ENCODE measurements around the gene MYBPHL. TPM values are rescaled to one million over a fixed set of nuclear protein-coding genes. Genes with fewer than 3 reads are reported as not detected.

Gene MYBPHL
- polyA plus RNA-seq, 1 experiment = not detected

DNA sequence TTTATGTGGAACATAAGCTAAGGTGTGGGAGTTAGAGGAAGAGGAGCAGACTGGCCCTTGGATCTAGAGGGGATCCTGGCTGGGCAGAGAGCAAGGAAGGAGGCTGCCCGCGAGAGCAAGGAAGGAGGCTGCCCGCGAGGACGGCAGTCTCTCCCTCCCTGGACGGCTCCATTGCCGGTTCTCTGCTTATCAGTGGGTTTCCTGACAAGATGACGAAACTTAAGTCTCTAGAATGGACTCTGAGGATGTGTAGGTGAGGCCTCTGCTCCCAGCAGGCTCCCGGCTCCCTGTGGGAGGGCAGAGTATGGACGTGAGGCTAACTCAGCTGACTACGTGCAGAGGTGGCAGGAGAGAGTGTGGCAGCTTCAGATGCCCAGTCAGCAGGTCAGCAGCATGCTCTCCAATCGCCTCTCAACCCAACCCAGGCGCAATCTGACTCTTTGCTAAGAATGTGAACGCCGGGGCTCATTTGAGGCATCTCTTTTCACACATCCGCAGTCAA, 6.1 kb downstream of the MYBPHL start:
- Histone ChIP-seq H3K9me3 (ENCODE audit: control insufficient read depth, insufficient read depth, low read length) (no peaks in the 10 kb centered on the region; the same call in 1 of the 2 replicates), H3K4me3 (ENCODE audit: low read depth, low read length) (no peak overlapping the region), H3K27ac (ENCODE audit: low read depth, low read length) (peak overlapping the region; percentile 93), H3K27me3 (ENCODE audit: control insufficient read depth, insufficient read depth, low read length) (no peaks in the 10 kb centered on the region)
- DNase-seq (ENCODE audit: low read depth, low spot score) = no peak
- TF ChIP-seq, protein P1, sequence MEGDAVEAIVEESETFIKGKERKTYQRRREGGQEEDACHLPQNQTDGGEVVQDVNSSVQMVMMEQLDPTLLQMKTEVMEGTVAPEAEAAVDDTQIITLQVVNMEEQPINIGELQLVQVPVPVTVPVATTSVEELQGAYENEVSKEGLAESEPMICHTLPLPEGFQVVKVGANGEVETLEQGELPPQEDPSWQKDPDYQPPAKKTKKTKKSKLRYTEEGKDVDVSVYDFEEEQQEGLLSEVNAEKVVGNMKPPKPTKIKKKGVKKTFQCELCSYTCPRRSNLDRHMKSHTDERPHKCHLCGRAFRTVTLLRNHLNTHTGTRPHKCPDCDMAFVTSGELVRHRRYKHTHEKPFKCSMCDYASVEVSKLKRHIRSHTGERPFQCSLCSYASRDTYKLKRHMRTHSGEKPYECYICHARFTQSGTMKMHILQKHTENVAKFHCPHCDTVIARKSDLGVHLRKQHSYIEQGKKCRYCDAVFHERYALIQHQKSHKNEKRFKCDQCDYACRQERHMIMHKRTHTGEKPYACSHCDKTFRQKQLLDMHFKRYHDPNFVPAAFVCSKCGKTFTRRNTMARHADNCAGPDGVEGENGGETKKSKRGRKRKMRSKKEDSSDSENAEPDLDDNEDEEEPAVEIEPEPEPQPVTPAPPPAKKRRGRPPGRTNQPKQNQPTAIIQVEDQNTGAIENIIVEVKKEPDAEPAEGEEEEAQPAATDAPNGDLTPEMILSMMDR (IDR thresholded peaks at IDR 0.05; ENCODE audit: low read depth, low read length) = no peak
- CTCF ChIA-PET = no interaction called here
- POLR2A ChIA-PET = no interaction called here

DNA sequence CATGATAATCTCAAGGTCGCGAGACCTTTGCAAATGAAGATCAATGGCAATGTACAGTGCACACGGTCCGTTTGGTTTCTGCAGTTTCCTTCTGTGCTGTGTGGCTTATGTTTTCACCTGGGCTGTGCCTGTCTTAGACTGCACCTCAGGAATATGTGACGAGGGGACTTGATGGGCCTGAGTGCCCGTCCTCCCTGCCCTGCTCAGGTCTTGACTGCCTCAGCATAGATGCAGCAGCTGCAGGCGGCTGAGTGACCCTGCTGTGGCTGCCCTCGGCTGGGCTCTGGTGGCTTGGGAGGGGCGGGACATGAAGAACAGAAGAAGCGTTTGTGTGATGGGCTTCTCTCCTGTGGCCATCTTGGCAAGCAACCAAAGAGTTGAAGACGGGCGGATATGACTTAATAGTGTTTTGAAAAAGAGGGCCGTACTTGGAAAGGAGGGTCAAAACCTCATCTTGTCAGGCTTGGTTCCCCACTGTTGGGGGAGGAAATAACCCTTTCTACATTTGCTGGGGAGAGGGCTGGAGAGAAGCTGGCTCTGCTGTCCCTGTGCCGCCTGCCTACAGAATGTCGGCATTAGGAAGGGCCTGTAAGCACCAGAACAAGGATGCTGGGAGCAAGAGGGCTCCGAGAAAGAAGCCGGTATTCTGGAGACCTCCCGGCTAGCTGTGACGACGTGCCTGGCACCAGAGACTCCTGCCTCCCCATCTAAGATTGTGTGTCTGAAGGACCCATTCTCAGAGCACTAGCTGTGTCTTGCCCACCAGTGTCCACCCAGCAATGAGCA, 7.1 kb downstream of the MYBPHL start:
- DNase-seq (ENCODE audit: low read depth, low spot score) = peak; percentile 39
- ChIA-PET POLR2A (interaction anchor here (1.3 to 1.4 kb wide), 2 partner anchors 17 to 99 kb away, joined by 6 to 7 read pairs; partner anchors contain the start of genes PSRC1 and SORT1), CTCF (no interaction called here)
- peak overlapping the region; percentile 93 for H3K27ac ChIP-seq (ENCODE audit: low read depth, low read length)
- H3K27me3 ChIP-seq (ENCODE audit: control insufficient read depth, insufficient read depth, low read length) = no peaks in the 10 kb centered on the region
- H3K9me3 ChIP-seq (ENCODE audit: control insufficient read depth, insufficient read depth, low read length) = no peaks in the 10 kb centered on the region; the same call in 1 of the 2 replicates
- no peak overlapping the region for H3K4me3 ChIP-seq (ENCODE audit: low read depth, low read length)
- TF ChIP-seq, protein P1 (IDR thresholded peaks at IDR 0.05; ENCODE audit: low read depth, low read length) = no peak

DNA sequence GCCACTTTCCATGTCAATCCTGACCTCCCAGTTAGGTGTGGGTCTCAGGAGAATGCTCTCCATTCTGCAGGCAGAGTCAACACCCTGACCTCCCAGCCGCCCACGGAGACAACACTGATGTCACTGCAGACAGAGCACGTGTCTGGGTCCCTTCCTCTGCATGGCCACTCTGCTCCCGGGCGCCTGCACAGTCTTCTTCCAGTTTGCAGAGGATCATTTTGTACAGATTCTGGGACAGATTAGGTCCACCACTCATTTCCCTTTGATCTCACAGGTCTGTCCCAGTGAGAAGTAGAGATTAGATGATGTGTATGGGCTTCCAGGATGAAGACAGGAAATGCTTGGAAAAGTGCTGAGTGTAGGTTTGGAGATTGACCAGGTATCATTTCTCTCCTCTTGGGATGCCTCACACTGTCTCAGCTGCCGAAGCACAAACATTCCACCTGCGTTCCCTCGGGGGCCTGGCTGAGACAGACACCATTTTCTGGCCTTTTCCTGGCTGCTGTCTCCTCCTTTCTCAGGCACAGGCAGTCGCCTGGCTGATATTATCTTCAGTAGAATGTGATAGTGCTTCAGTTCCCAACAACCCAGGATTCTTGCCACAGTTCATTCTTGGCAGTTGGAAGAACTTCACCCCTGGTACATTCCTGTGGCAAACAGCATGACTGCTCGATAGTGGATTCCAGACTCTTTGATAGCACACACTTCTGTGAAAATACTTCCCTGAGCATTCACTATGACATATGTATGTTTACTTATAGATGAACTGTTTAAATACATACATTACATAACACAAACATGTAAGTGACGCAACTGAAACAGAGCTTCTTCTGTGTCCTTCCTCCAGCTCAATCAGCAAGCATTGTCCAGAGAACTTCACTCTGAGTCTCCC, 7.9 kb downstream of the MYBPHL start:
- TF ChIP-seq, protein P1 (IDR thresholded peaks at IDR 0.05; ENCODE audit: low read depth, low read length) = no peak
- Histone ChIP-seq H3K9me3 (ENCODE audit: control insufficient read depth, insufficient read depth, low read length) (no peaks in the 10 kb centered on the region; the same call in 1 of the 2 replicates), H3K4me3 (ENCODE audit: low read depth, low read length) (no peak overlapping the region), H3K27me3 (ENCODE audit: control insufficient read depth, insufficient read depth, low read length) (no peaks in the 10 kb centered on the region), H3K27ac (ENCODE audit: low read depth, low read length) (peak overlapping the region; percentile 93)
- POLR2A ChIA-PET = interaction anchor here (0.5 to 1.4 kb wide), 3 partner anchors 16 to 312 kb away, joined by 4 to 7 read pairs (median 6); partner anchors contain the start of genes PSRC1 and SORT1
- CTCF ChIA-PET = no interaction called here
- DNase-seq (ENCODE audit: low read depth, low spot score) = peak; percentile 90

DNA sequence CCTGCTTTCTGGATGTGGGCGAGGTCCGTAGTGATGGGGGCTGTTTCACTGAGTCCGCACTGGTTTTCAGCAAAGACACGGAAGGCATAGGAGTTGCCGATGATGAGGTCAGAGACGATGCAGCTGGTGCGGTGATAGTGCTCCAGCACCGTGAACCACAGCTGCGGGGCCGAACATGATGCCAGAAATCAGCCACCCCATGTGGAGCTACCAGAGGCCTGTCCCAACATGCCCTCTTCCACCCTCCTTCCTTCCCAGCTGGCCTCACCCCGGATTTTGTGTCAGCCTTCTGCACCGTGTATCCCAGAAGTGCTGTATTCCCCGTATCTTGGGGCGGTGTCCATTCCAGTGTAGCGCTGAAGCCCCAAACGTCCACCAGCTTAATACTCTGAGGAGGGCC, 10.0 kb downstream of the MYBPHL start:
- POLR2A ChIA-PET = no interaction called here
- TF ChIP-seq, protein P1 (IDR thresholded peaks at IDR 0.05; ENCODE audit: low read depth, low read length) = no peak
- no peak for DNase-seq (ENCODE audit: low read depth, low spot score)
- no peak overlapping the region for H3K4me3 ChIP-seq (ENCODE audit: low read depth, low read length)
- no peaks in the 10 kb centered on the region; the same call in 1 of the 2 replicates for H3K9me3 ChIP-seq (ENCODE audit: control insufficient read depth, insufficient read depth, low read length)
- no peaks in the 10 kb centered on the region for H3K27me3 ChIP-seq (ENCODE audit: control insufficient read depth, insufficient read depth, low read length)
- no peak overlapping the region for H3K27ac ChIP-seq (ENCODE audit: low read depth, low read length)
- CTCF ChIA-PET = interaction anchor here (1.6 kb wide), 1 partner anchor 20 kb away, joined by 9 read pairs; no protein-coding TSS in a partner anchor
